GM23338 (cell line): ENCODE data around the gene REG4. TPM values are rescaled to one million over a fixed set of nuclear protein-coding genes. Genes with fewer than 3 reads are reported as not detected.

Experiments
- ATAC-seq: fragments of 200-7000 bp; cut with Tn5 transposase; 3 replicates; pipeline ENCODE4 v1.9.1; 2020
- DNase-seq: peaks from one replicate; pipeline ENCODE4 v3.0.0-alpha.2; 2015; ENCODE audit warnings: low spot score
- H2AFZ ChIP-seq: fragments of 200-600 bp; sonication (generic); 2 replicates; pipeline ENCODE4 v1.8.0; 2016; ENCODE audit warnings: antibody characterized with exemption, mild to moderate bottlenecking, moderate library complexity
- H3F3A ChIP-seq: fragments of 200-600 bp; sonication (generic); replicated peaks from 2 replicates; pipeline ENCODE4 v1.8.0; 2017; ENCODE audit warnings: antibody characterized with exemption, mixed run types, low read depth
- H3K27ac ChIP-seq: fragments of 200-600 bp; sonication (generic); 2 replicates; pipeline ENCODE4 v1.6.1; 2016; ENCODE audit warnings: low read depth
- H3K27me3 ChIP-seq: fragments of 200-600 bp; sonication (generic); 2 replicates; pipeline ENCODE4 v1.8.0; 2016; ENCODE audit warnings: mild to moderate bottlenecking, mixed run types, moderate library complexity; ENCODE audit not compliant: insufficient read depth
- H3K36me3 ChIP-seq: fragments of 200-600 bp; sonication (generic); 2 replicates; pipeline ENCODE4 v1.8.0; 2016; ENCODE audit warnings: mild to moderate bottlenecking; ENCODE audit not compliant: insufficient read depth
- H3K4me1 ChIP-seq: fragments of 200-600 bp; sonication (generic); 2 replicates; pipeline ENCODE4 v1.8.0; 2016; ENCODE audit warnings: mild to moderate bottlenecking, moderate library complexity; ENCODE audit not compliant: insufficient read depth
- H3K4me2 ChIP-seq: fragments of 200-600 bp; sonication (generic); 2 replicates; pipeline ENCODE4 v1.7.1; 2017; ENCODE audit warnings: mixed run types
- H3K4me3 ChIP-seq: fragments of 200-600 bp; sonication (generic); 2 replicates; pipeline ENCODE4 v1.6.1; 2016; ENCODE audit warnings: mixed run types
- H3K79me2 ChIP-seq: fragments of 200-600 bp; sonication (generic); replicated peaks from 2 replicates; pipeline ENCODE4 v1.8.0; 2017; ENCODE audit warnings: mild to moderate bottlenecking; ENCODE audit not compliant: insufficient read depth
- H3K9me2 ChIP-seq: fragments of 200-600 bp; sonication (generic); 2 replicates; pipeline ENCODE4 v1.8.0; 2017; ENCODE audit not compliant: insufficient read depth
- H4K20me1 ChIP-seq: fragments of 200-600 bp; sonication (generic); replicated peaks from 2 replicates; pipeline ENCODE4 v1.8.0; 2017; ENCODE audit warnings: mild to moderate bottlenecking; ENCODE audit not compliant: insufficient read depth
- H3K27ac Mint-ChIP-seq: 2 replicates; pipeline ENCODE4 v1.8.0; 2020; ENCODE audit warnings: inconsistent platforms, mild to moderate bottlenecking, moderate library complexity, mixed read lengths
- H3K27me3 Mint-ChIP-seq: 3 replicates; pipeline ENCODE4 v1.8.0; 2022; ENCODE audit warnings: low read depth, mild to moderate bottlenecking, moderate library complexity, mixed read lengths, inconsistent platforms; ENCODE audit not compliant: insufficient read depth, poor library complexity
- H3K36me3 Mint-ChIP-seq: 3 replicates; pipeline ENCODE4 v1.8.0; 2021; ENCODE audit warnings: low read depth, mild to moderate bottlenecking, inconsistent platforms, moderate library complexity, mixed read lengths
- H3K4me1 Mint-ChIP-seq: 3 replicates; pipeline ENCODE4 v1.8.0; 2020; ENCODE audit warnings: mild to moderate bottlenecking, inconsistent platforms, mixed read lengths
- H3K4me3 Mint-ChIP-seq: 3 replicates; pipeline ENCODE4 v1.8.0; 2021; ENCODE audit warnings: moderate library complexity, mild to moderate bottlenecking, inconsistent platforms, mixed read lengths
- H3K9me3 Mint-ChIP-seq: 3 replicates; pipeline ENCODE4 v1.8.0; 2020; ENCODE audit warnings: moderate library complexity, mild to moderate bottlenecking, inconsistent platforms, mixed read lengths
- CREB1 ChIP-seq: fragments of 250-450 bp; sonication (Bioruptor Pico); IDR thresholded peaks from 2 replicates; pipeline ENCODE4 v1.5.0; 2020; ENCODE audit warnings: low read depth, mild to moderate bottlenecking, moderate library complexity
- EZH2phosphoT487 ChIP-seq: fragments of 200-600 bp; sonication (generic); IDR thresholded peaks from one replicate; pipeline ENCODE4 v1.8.1; 2018; ENCODE audit warnings: antibody characterized with exemption; ENCODE audit not compliant: unreplicated experiment
- ZNF331 ChIP-seq: fragments of 250-450 bp; sonication (Bioruptor Pico); IDR thresholded peaks from 2 replicates; pipeline ENCODE4 v1.5.0; 2020; ENCODE audit warnings: low read depth, mild to moderate bottlenecking, moderate library complexity
- polyA plus RNA-seq: library from polyadenylated mRNA; unstranded; fragments of >200 nt; fragmentation: Nextera tagmentation; extraction: Ambion mirVana; gene quantifications from 2 replicates; pipeline ENCODE4 v1.2.1, GENCODE V29; 2016
- total RNA-seq: library from RNA; depleted of rRNA; stranded (reverse); fragments of >200 nt; shearing (Covaris generic); gene quantifications from 2 replicates; pipeline ENCODE4 v1.2.3, GENCODE V29; 2014
- TF ChIP-seq, protein P1 (sequence below): fragments of 250-450 bp; sonication (Bioruptor Pico); IDR thresholded peaks from 2 replicates; pipeline ENCODE4 v1.5.0; 2020; ENCODE audit warnings: mild to moderate bottlenecking, moderate library complexity
- TF ChIP-seq, protein P2 (sequence below), 2 experiments: fragments of 200-600 bp in 1 of 2; sonication (generic) in 1 of 2; conservative IDR thresholded peaks; 2 replicates each; pipeline versions ENCODE4 v1.5.1 to v1.6.1; 2016 to 2017; ENCODE audit warnings: antibody characterized with exemption in 2 of 2, low read depth in 2 of 2, mild to moderate bottlenecking in 2 of 2, moderate library complexity in 1 of 2

The REG4 gene
- total and polyA plus RNA-seq, 2 experiments from 2014 or later = not detected

DNA sequence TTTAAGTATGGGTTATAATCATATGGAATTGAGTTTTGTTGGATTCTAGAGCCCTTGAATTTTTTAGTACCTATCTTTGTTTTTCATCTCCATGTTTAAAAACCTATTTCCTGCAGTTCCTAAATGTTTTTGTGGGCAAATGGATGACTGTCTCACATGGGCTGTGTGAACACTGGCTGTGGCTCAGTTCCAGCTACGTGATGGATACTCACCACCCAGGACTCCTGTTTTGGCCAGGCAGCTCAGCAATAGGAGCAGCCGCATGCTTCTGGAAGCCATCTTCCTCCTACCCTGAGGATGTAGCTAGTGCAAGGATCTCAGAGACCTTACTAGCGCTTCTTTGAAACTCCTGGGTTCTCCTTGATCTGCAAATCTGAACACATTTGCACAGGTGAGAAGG, 2.8 kb downstream of the REG4 start (continued):
- TF ChIP-seq, protein P1, sequence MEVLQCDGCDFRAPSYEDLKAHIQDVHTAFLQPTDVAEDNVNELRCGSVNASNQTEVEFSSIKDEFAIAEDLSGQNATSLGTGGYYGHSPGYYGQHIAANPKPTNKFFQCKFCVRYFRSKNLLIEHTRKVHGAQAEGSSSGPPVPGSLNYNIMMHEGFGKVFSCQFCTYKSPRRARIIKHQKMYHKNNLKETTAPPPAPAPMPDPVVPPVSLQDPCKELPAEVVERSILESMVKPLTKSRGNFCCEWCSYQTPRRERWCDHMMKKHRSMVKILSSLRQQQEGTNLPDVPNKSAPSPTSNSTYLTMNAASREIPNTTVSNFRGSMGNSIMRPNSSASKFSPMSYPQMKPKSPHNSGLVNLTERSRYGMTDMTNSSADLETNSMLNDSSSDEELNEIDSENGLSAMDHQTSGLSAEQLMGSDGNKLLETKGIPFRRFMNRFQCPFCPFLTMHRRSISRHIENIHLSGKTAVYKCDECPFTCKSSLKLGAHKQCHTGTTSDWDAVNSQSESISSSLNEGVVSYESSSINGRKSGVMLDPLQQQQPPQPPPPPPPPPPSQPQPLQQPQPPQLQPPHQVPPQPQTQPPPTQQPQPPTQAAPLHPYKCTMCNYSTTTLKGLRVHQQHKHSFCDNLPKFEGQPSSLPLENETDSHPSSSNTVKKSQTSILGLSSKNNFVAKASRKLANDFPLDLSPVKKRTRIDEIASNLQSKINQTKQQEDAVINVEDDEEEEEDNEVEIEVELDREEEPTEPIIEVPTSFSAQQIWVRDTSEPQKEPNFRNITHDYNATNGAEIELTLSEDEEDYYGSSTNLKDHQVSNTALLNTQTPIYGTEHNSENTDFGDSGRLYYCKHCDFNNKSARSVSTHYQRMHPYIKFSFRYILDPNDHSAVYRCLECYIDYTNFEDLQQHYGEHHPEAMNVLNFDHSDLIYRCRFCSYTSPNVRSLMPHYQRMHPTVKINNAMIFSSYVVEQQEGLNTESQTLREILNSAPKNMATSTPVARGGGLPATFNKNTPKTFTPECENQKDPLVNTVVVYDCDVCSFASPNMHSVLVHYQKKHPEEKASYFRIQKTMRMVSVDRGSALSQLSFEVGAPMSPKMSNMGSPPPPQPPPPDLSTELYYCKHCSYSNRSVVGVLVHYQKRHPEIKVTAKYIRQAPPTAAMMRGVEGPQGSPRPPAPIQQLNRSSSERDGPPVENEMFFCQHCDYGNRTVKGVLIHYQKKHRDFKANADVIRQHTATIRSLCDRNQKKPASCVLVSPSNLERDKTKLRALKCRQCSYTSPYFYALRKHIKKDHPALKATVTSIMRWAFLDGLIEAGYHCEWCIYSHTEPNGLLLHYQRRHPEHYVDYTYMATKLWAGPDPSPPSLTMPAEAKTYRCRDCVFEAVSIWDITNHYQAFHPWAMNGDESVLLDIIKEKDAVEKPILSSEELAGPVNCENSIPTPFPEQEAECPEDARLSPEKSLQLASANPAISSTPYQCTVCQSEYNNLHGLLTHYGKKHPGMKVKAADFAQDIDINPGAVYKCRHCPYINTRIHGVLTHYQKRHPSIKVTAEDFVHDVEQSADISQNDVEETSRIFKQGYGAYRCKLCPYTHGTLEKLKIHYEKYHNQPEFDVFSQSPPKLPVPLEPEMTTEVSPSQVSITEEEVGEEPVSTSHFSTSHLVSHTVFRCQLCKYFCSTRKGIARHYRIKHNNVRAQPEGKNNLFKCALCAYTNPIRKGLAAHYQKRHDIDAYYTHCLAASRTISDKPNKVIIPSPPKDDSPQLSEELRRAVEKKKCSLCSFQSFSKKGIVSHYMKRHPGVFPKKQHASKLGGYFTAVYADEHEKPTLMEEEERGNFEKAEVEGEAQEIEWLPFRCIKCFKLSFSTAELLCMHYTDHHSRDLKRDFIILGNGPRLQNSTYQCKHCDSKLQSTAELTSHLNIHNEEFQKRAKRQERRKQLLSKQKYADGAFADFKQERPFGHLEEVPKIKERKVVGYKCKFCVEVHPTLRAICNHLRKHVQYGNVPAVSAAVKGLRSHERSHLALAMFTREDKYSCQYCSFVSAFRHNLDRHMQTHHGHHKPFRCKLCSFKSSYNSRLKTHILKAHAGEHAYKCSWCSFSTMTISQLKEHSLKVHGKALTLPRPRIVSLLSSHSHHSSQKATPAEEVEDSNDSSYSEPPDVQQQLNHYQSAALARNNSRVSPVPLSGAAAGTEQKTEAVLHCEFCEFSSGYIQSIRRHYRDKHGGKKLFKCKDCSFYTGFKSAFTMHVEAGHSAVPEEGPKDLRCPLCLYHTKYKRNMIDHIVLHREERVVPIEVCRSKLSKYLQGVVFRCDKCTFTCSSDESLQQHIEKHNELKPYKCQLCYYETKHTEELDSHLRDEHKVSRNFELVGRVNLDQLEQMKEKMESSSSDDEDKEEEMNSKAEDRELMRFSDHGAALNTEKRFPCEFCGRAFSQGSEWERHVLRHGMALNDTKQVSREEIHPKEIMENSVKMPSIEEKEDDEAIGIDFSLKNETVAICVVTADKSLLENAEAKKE (CRISPR knock-in tag) = no peak
- no peak for TF ChIP-seq CREB1 (CRISPR knock-in tag)
- TF ChIP-seq EZH2phosphoT487 = no peak

DNA sequence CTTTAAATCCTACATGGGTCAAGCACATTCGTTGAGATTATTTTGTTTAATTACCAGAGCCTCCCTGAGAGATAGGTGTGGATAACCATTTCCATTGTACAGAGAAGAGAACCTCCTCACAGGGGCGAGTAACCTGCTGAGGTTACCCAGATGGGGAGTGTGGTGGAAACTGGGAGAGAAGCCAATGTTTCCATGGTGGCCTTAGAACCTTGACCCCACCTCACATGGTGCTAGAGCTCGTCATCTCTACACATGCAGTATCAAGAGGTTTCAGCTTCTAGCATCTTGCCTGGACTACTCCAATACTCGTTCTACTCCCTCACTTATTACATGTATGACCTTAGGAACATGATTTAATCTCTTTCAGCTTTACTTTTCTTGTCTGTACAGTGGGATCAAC, 4.8 kb downstream of the REG4 start:
- H3K27ac Mint-ChIP-seq = no peak overlapping the region
- no peaks in the 10 kb centered on the region for H3K36me3 Mint-ChIP-seq
- Histone ChIP-seq H3F3A (no peaks in the 10 kb centered on the region), H3K4me2 (no peak overlapping the region), H3K79me2 (no peaks in the 10 kb centered on the region), H3K4me3 (no peak overlapping the region), H3K9me2 (no peaks in the 10 kb centered on the region), H3K27ac (no peak overlapping the region), H3K27me3 (no peaks in the 10 kb centered on the region), H3K36me3 (no peaks in the 10 kb centered on the region), H3K4me1 (no peaks in the 10 kb centered on the region), H4K20me1 (no peaks in the 10 kb centered on the region), H2AFZ (no peak overlapping the region)
- ATAC-seq (no peak), DNase-seq (no peak)
- H3K9me3 Mint-ChIP-seq = no peaks in the 10 kb centered on the region
- TF ChIP-seq, protein P2, sequence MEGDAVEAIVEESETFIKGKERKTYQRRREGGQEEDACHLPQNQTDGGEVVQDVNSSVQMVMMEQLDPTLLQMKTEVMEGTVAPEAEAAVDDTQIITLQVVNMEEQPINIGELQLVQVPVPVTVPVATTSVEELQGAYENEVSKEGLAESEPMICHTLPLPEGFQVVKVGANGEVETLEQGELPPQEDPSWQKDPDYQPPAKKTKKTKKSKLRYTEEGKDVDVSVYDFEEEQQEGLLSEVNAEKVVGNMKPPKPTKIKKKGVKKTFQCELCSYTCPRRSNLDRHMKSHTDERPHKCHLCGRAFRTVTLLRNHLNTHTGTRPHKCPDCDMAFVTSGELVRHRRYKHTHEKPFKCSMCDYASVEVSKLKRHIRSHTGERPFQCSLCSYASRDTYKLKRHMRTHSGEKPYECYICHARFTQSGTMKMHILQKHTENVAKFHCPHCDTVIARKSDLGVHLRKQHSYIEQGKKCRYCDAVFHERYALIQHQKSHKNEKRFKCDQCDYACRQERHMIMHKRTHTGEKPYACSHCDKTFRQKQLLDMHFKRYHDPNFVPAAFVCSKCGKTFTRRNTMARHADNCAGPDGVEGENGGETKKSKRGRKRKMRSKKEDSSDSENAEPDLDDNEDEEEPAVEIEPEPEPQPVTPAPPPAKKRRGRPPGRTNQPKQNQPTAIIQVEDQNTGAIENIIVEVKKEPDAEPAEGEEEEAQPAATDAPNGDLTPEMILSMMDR (conservative IDR thresholded peaks at IDR 0.05; ENCODE audit: low read depth in 2 of 2) = no peak
- TF ChIP-seq ZNF331 (CRISPR knock-in tag) = no peak
- H3K4me3 Mint-ChIP-seq = no peak overlapping the region
- H3K4me1 Mint-ChIP-seq = no peaks in the 10 kb centered on the region
- H3K27me3 Mint-ChIP-seq = no peaks in the 10 kb centered on the region
